ENCODE results near the gene KIAA0513.

DNA sequence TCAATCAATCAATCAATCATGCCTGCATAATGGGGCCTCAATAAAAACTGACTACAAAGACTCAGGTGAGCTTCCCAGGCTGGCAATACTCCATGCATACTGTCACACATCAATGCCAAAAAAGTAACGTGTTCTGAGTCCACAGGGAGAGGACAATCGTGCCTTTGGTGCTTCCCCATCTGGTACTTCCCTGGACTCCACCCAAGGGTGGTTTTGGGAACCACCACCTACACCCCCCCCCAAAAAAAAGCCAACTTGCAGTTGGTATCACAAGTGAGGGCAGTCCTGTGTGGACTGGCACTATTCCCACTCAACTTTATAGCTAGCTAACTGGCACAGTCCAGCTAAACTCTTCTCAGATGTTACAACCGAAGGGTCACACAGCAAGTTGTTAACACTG, 19.3 kb upstream of the KIAA0513 start:
- TF ChIP-seq, protein P1, sequence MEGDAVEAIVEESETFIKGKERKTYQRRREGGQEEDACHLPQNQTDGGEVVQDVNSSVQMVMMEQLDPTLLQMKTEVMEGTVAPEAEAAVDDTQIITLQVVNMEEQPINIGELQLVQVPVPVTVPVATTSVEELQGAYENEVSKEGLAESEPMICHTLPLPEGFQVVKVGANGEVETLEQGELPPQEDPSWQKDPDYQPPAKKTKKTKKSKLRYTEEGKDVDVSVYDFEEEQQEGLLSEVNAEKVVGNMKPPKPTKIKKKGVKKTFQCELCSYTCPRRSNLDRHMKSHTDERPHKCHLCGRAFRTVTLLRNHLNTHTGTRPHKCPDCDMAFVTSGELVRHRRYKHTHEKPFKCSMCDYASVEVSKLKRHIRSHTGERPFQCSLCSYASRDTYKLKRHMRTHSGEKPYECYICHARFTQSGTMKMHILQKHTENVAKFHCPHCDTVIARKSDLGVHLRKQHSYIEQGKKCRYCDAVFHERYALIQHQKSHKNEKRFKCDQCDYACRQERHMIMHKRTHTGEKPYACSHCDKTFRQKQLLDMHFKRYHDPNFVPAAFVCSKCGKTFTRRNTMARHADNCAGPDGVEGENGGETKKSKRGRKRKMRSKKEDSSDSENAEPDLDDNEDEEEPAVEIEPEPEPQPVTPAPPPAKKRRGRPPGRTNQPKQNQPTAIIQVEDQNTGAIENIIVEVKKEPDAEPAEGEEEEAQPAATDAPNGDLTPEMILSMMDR (conservative IDR thresholded peaks at IDR 0.05 in 1 of 2, IDR thresholded peaks at IDR 0.05 in 1 of 2; ENCODE audit: extremely low read depth in 1 of 2, insufficient read depth in 1 of 2, low read depth in 1 of 2, low read length in 2 of 2) = no peak
- no peak for TF ChIP-seq EZH2 (IDR thresholded peaks at IDR 0.05; ENCODE audit: borderline replicate concordance, low read length)

Measured in mammary epithelial cell (primary cell).